ENCODE measurements around the gene PARD3B. TPM values are rescaled to one million over a fixed set of nuclear protein-coding genes. Genes with fewer than 3 reads are reported as not detected.

PARD3B gene
- total and polyA plus RNA-seq, 2 experiments from 2014 or later = 4.3 to 8.5 TPM

GRCh38 chr2:205543937-205544702 lies 998.8 kb downstream of the PARD3B start:
- Histone ChIP-seq H3K36me3 (no peaks in the 10 kb centered on the region), H3K4me3 (no peak overlapping the region), H3K9me3 (ENCODE audit: low read depth) (no peaks in the 10 kb centered on the region), H3K27ac (no peak overlapping the region), H3K27me3 (no peaks in the 10 kb centered on the region), H3K4me1 (ENCODE audit: low read depth) (peaks cover 16% of the 10 kb centered on the region)
- no peak for DNase-seq (ENCODE audit: low read depth in 1 of 2, low spot score in 1 of 2)
- TF ChIP-seq CTCF (IDR thresholded peaks at IDR 0.05; ENCODE audit: low read depth, low read length) = no peak

GRCh38 chr2:205545971-205546816 lies 1000.9 kb downstream of the PARD3B start:
- Histone ChIP-seq H3K9me3 (ENCODE audit: low read depth) (no peaks in the 10 kb centered on the region), H3K27ac (no peak overlapping the region), H3K27me3 (no peaks in the 10 kb centered on the region), H3K36me3 (no peaks in the 10 kb centered on the region), H3K4me3 (no peak overlapping the region), H3K4me1 (ENCODE audit: low read depth) (peaks cover 16% of the 10 kb centered on the region)
- no peak for TF ChIP-seq CTCF (IDR thresholded peaks at IDR 0.05; ENCODE audit: low read depth, low read length)
- DNase-seq (ENCODE audit: low read depth in 1 of 2, low spot score in 1 of 2) = peak in 1 of 2 donors; percentile 20

GRCh38 chr2:205555566-205556230 lies 1010.4 kb downstream of the PARD3B start:
- Histone ChIP-seq H3K27ac (no peak overlapping the region), H3K4me1 (ENCODE audit: low read depth) (peaks cover 7% of the 10 kb centered on the region), H3K4me3 (no peak overlapping the region), H3K27me3 (no peaks in the 10 kb centered on the region), H3K9me3 (ENCODE audit: low read depth) (no peaks in the 10 kb centered on the region), H3K36me3 (no peaks in the 10 kb centered on the region)
- TF ChIP-seq CTCF (IDR thresholded peaks at IDR 0.05; ENCODE audit: low read depth, low read length) = no peak
- no peak for DNase-seq (ENCODE audit: low read depth in 1 of 2, low spot score in 1 of 2)

GRCh38 chr2:205556357-205556756 lies 1011.1 kb downstream of the PARD3B start:
- H3K27me3 ChIP-seq = no peaks in the 10 kb centered on the region
- H3K4me1 ChIP-seq (ENCODE audit: low read depth) = peaks cover 7% of the 10 kb centered on the region
- no peak overlapping the region for H3K27ac ChIP-seq
- H3K36me3 ChIP-seq = no peaks in the 10 kb centered on the region
- no peak for TF ChIP-seq CTCF (IDR thresholded peaks at IDR 0.05; ENCODE audit: low read depth, low read length)
- no peak overlapping the region for H3K4me3 ChIP-seq
- no peaks in the 10 kb centered on the region for H3K9me3 ChIP-seq (ENCODE audit: low read depth)
- DNase-seq (ENCODE audit: low read depth in 1 of 2, low spot score in 1 of 2) = no peak

GRCh38 chr2:205556841-205557539 lies 1011.7 kb downstream of the PARD3B start:
- no peak for DNase-seq (ENCODE audit: low read depth in 1 of 2, low spot score in 1 of 2)
- no peak for TF ChIP-seq CTCF (IDR thresholded peaks at IDR 0.05; ENCODE audit: low read depth, low read length)
- H3K36me3 ChIP-seq = no peaks in the 10 kb centered on the region
- peaks cover 7% of the 10 kb centered on the region for H3K4me1 ChIP-seq (ENCODE audit: low read depth)
- H3K4me3 ChIP-seq = no peak overlapping the region
- no peaks in the 10 kb centered on the region for H3K9me3 ChIP-seq (ENCODE audit: low read depth)
- H3K27ac ChIP-seq = no peak overlapping the region
- H3K27me3 ChIP-seq = no peaks in the 10 kb centered on the region
